Endothelial cell of hepatic sinusoid (primary cell): ENCODE results near the gene KRT37.
"Not testable (repeated sequence)": the region's sequence is repeated elsewhere in the genome, so short reads cannot be mapped to it uniquely, and the experiment has no call there.

Source experiments
- in situ Hi-C: cut with HindIII; loops from 2 replicates; pipeline ENCODE4 v1.10.0; 2017; ENCODE audit warnings: low sequenced_read_pairs

The KRT37 gene

DNA sequence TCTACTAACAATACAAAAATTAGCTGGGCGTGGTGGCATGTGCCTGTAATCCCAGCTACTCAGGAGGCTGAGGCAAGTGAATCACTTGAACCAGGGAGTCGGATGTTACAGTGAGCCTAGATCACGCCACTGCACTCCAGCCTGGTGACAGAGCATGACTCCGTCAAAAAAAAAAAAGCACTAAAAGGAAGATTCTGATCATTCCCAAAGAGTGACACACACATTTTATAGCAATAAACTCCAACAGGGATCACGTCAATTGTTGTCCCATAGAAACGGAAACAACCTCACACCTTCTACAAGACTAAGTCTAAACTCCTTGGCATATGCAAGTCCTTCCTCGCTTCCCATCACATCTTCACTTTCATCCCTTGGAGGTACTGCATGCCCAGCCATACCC is 44.3 kb downstream of the KRT37 start:
- in situ Hi-C loops, result not testable (repeated sequence)

DNA sequence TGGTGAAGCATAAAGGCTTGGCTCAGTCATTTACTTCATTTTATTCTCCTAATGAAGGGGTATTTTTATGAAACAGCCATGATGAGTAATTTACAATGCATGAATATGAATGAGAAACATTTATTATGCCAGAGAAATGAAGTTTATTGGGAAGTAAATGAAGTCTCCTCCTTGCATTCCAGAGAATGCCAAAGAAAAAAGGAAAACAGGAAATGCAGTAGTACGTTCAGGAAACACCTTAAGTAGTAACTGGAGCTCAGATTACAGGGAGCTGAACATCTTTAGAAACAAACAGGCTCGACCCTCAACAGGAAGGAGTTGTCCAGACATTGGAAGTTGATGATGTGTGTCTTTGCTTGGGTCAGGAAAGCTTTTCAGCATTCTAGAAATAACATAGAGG is 46.8 kb downstream of the KRT37 start:
- in situ Hi-C loops, result no loop called here
